GM18502 (cell line): ENCODE results near the gene CHST14.
A peak's percentile ranks its signal among the peaks of the same experiment; 100 is the strongest.

Experiments
- ATAC-seq: cut with Tn5 transposase; IDR thresholded peaks from one replicate; pipeline ENCODE4 v1.9.1; 2021; ENCODE audit warnings: mild to moderate bottlenecking; ENCODE audit not compliant: unreplicated experiment, poor library complexity

The CHST14 gene

GRCh38 chr15:40460404-40460803, 10.4 kb upstream of the CHST14 start:
- ATAC-seq: no peak

GRCh38 chr15:40461958-40462357, 8.8 kb upstream of the CHST14 start:
- ATAC-seq: no peak

GRCh38 chr15:40463279-40463678, 7.5 kb upstream of the CHST14 start:
- ATAC-seq: no peak

GRCh38 chr15:40463886-40464545, 6.8 kb upstream of the CHST14 start:
- ATAC-seq: no peak

GRCh38 chr15:40464595-40465185, 6.1 kb upstream of the CHST14 start:
- no peak for ATAC-seq

- no peak for ATAC-seq
Observed at GRCh38 chr15:40465939-40466338, 4.8 kb upstream of the CHST14 start.

GRCh38 chr15:40466426-40467260, 4.1 kb upstream of the CHST14 start:
- no peak for ATAC-seq

GRCh38 chr15:40467261-40467615, 3.5 kb upstream of the CHST14 start:
- ATAC-seq: no peak

GRCh38 chr15:40468898-40469331, 1.9 kb upstream of the CHST14 start:
- ATAC-seq: no peak

GRCh38 chr15:40469776-40470390, 901 bp upstream of the CHST14 start:
- ATAC-seq: no peak

GRCh38 chr15:40471105-40471807, 472 bp downstream of the CHST14 start:
- peak; percentile 39 for ATAC-seq

- peak; percentile 30 for ATAC-seq
Observed at GRCh38 chr15:40471808-40472150, 995 bp downstream of the CHST14 start.

- ATAC-seq: no peak
Observed at GRCh38 chr15:40472171-40472727, 1.5 kb downstream of the CHST14 start.

- no peak for ATAC-seq
Observed at GRCh38 chr15:40474581-40474980, 3.8 kb downstream of the CHST14 start.

- no peak for ATAC-seq
Observed at GRCh38 chr15:40477642-40478327, 7.0 kb downstream of the CHST14 start.

GRCh38 chr15:40479024-40479423, 8.2 kb downstream of the CHST14 start:
- no peak for ATAC-seq

- no peak for ATAC-seq
Observed at GRCh38 chr15:40481341-40482074, 10.7 kb downstream of the CHST14 start.

- ATAC-seq: no peak
Observed at GRCh38 chr15:40483919-40484318, 13.1 kb downstream of the CHST14 start.
